GM18507 (cell line): ENCODE results near the gene MCC.

Experiments
- DNase-seq: peaks from one replicate; pipeline ENCODE4 v3.0.0; 2011; ENCODE audit warnings: low read depth; ENCODE audit not compliant: insufficient read length; ENCODE audit errors: extremely low spot score
- FAIRE-seq: peaks from 2 replicates; lab custom pipeline; 2011; peaks lifted over from hg19 to GRCh38; lab: Jason Lieb, UNC

The MCC gene

GRCh38 chr5:113177225-113177624 lies 311.0 kb downstream of the MCC start:
- FAIRE-seq: no peak
- no peak for DNase-seq

- DNase-seq: no peak
- FAIRE-seq: no peak
Measured at GRCh38 chr5:113176734-113177133, 311.5 kb downstream of the MCC start.

DNA sequence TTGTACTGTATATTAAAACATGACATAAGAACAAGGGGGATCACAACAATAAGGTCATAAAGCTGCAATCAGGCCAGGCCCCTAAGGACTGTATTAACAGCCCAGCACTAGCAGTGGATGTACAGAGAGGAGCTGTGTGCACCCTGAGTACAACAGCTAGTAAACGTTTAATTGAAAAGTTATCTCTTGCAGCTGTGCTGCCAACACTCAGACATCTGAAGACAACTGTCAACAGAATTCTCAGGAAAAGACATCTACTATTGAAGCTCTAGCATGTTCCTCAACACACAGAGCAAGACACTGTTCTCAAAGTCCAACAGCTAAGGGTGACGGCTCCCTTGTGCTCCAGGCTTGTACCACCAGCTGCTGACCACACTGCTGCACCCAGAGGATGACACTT lies 312.1 kb downstream of the MCC start:
- DNase-seq (no peak), FAIRE-seq (no peak)

DNA sequence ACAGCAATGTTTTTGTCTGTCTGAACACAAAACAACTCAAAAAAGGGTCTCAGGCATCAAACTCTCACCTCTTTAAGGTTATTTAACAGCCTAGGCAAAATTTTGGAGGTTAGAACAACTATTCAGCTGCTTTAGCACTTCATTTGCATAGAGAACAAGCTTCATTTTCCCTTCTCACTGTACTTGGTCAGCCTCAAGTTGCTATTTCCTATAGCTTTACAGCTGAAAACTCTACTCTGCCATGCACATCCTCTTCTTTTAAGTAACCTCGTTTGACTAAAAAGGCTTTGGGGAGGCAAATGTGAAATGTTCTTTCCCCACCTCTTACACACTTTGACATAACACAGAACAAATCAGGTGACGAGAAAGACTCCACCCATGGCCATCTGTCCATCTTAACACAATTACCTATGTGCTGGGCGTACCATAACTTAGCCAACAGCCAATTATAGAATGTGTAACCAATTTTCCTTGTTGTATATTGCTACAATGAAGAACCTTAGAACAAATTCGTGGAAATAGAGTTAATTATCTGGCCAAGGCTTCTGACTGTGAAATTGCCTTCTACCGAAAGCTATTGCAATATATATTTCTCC lies 315.9 kb downstream of the MCC start:
- DNase-seq: no peak
- FAIRE-seq: peak; percentile 67

GRCh38 chr5:113171520-113171919 lies 316.7 kb downstream of the MCC start:
- FAIRE-seq: no peak

DNA sequence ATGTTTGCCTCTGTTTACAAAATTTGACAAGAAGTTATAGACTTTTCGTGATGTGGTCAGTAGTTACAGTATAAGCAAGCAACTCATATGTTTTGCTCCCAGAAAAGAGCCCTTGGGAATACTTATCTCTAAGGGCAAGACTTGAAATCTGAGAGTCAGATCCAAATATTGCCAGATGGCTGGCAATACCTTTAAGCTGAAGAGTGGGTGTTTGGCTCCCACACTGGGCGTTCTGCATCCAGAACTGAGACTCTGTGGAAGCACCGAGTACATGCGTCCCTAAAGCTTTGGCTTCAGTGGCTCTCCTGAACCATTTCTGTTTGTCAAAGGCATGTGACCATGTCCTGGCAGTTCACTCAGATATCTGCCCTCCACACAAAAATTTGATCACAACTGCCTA lies 317.5 kb downstream of the MCC start:
- no peak for DNase-seq
- no peak for FAIRE-seq

More at GRCh38 chr5:113171520-113171919, 316.7 kb downstream of the MCC start:
- no peak for DNase-seq

DNA sequence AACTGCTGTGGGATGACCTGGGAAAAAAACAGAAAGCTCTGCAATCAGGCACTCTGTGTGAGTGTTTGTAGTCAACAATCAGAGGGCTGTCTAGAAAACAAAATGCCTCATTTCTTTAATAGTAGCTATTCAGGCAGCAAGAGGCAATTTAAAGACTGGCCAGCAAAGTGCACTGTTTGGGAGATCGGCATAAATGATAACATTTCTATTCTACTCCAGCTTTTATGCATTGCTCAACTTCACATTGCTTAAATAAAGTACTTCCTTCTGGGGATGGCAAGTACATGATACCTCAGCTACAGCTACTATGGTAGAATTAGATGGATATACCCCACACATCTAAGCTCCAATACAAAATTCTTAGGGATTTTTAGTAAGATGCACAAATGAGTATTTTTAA lies 318.5 kb downstream of the MCC start:
- no peak for DNase-seq
- FAIRE-seq: no peak

DNA sequence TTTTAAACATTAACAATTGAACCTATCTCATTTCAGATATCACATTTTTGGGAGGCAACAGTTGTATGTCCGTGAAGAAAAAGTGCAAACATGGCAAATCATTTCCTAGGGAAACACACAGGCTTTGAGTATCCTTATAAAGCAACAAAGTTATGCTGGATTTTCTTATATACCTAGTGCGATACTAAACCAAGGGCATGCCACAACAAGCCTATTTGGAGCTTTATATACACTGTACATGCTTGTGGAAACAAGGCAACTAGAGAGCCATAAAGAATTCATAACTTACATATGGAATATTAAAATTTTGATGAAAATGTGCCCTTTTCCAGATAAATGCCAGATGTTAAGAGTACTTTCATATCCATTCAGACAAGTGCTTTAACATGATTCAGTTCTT lies 320.3 kb downstream of the MCC start:
- DNase-seq (no peak), FAIRE-seq (no peak)

- FAIRE-seq (no peak), DNase-seq (no peak)
Measured at GRCh38 chr5:113166852-113167366, 321.3 kb downstream of the MCC start.

DNA sequence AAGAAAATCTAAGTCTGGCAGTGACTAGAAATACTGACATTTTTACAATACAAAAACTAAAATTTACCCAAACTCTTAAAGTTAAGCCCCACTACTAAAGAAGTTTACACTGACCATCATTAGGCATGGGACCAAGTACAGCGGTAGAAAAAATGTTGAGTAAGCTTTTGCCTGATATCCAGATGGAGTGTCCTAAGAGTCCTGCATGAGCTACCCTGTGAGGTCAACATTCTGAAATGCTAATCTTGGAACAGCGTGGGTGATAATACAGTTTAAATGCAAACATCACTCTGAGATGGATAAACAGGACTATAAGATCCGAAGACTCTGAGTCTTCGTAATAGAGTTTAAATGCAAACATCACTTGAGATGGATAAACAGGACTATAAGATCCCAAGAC lies 322.0 kb downstream of the MCC start:
- DNase-seq (no peak), FAIRE-seq (no peak)

DNA sequence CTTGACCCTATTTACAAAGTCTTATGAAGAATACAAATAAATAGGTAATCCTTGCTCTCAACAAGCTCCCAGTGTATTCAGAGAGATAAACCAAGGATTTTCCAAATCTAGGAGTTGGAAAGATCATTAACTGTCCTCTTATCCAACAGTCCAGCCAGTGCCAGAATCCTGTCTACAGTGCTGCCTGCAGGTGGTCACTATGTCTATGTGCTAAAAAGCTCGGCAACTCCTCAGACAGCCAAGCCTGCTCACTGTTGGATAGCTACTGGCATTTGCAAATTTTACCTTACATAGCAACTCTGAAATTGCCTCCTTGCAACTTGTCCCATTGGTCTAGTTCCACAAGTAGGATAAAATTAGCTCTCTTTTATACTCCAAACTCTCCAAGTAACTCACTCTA lies 324.2 kb downstream of the MCC start:
- FAIRE-seq: no peak
- DNase-seq: no peak

GRCh38 chr5:113163328-113163727 lies 324.9 kb downstream of the MCC start:
- no peak for DNase-seq
- no peak for FAIRE-seq

DNA sequence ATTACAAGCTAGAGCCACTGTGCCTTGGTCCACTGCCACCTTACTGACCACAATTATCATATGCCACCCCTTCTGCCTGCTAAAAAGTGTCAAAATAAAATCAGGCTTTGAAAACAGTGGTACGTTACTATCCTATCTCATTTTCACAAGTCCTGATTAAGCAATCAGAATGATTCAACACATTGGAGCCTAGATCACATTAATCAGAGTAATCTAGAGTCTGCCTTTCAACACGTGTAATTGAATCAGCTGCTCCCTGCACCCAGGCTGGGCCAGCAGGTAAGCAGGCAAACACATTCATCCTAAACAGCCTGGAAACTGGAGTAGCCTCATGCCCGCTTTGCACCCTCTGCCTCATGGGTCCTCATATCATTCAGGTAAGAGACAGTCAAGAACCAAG lies 325.5 kb downstream of the MCC start:
- no peak for FAIRE-seq
- DNase-seq: no peak

GRCh38 chr5:113162208-113162607 lies 326.0 kb downstream of the MCC start:
- DNase-seq (no peak), FAIRE-seq (no peak)

DNA sequence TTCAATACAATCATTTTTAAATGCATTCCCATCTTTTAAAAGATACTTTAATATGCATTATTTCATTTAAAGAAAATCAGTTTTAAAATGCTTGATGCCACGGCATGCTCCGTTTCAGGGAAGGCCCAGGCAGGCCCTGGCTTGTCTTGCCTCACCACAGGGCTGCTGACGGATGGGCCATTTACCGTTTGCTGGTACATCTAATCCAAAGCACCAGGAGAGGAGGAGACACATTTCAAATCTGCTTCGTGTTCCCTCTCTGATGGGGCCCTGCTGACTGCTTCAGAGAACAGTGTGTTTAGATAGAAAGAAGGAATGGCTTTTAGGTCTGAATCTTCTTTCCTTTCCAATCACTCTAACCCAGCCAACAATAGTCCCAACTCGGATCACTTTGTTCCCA lies 326.4 kb downstream of the MCC start:
- no peak for FAIRE-seq
- no peak for DNase-seq

- DNase-seq (no peak), FAIRE-seq (no peak)
Measured at GRCh38 chr5:113157886-113158285, 330.4 kb downstream of the MCC start.

DNA sequence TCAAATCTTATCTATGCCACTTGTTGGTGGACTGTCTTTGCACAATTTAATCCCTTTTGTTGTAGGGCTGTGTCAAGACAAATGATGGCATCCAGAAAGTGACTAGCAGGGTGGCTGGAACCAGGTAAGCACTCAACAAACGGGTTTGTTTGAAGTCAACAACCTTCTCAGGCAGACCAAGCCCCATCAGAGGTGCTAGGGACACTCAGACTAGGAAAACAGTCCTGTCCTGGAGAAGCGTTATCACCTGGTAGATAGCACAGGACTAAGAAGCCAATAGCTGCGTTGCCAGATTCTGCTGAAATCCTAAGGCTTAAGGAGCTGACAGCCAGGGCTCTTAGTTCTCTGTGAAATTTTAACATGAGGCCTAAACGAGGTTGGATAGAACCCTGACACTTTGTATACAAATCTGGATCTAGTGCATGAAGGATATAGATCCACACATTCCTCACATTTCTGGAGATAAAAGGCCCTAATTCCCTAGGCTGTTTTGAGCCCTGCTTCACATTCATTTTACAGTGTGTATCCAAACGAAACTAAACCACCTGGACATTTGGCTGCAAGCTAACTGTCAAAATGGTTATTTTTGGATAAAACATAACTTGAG lies 331.9 kb downstream of the MCC start:
- no peak for DNase-seq
- FAIRE-seq: no peak

GRCh38 chr5:113153512-113154097 lies 334.6 kb downstream of the MCC start:
- no peak for DNase-seq
- FAIRE-seq: no peak

GRCh38 chr5:113152380-113152740 lies 335.9 kb downstream of the MCC start:
- FAIRE-seq (no peak), DNase-seq (no peak)

DNA sequence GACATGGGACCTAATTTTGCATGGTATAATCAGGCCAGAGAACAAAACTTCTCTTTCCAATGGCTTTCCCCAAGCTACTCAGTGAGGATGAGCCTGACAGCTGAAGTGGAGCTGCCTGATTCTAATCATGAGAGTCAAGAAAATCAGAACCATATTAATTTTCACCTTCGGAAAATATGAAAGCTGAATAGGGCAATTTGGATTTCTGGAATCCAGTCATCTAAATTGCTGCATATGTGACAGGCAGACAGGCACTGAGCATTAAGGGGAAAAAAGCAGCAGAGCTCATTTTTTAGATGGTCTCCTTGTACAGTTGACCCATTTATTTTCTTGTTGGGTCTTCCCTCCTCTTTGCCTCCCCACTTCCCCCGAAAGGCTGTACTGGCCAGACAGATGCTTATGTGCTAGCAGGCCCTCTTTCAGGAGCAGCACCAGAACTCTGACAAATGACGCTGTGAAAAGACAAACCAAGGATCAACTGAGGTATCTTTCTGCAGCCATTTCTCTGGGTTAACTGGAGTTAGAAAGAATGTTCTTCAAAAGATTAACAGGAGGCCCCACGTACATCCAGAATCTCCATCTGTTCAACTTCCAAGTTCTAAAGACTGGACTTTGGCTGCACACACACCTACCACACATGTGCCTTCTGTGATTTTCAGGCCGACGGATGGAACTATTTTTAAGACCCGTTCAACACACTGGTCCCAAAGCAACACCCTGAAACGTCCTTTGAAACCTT lies 336.4 kb downstream of the MCC start:
- FAIRE-seq (no peak), DNase-seq (no peak)

GRCh38 chr5:113150821-113151220 lies 337.4 kb downstream of the MCC start:
- FAIRE-seq (no peak), DNase-seq (no peak)
